HEK293 (cell line): ENCODE measurements around the gene PPFIA1.
"Not testable (repeated sequence)": the region's sequence is repeated elsewhere in the genome, so short reads cannot be mapped to it uniquely, and the experiment has no call there.

Experiments used
- CTCF ChIP-seq: fragments of 450-650 bp; formaldehyde crosslinking; IDR thresholded peaks from 2 replicates; pipeline ENCODE4 v1.5.1; 2016; ENCODE audit warnings: missing biosample characterization, missing genetic modification characterization
- PRDM10 ChIP-seq: fragments of 450-650 bp; formaldehyde crosslinking; IDR thresholded peaks from 2 replicates; pipeline ENCODE4 v1.5.1; 2016; ENCODE audit warnings: missing biosample characterization, missing genetic modification characterization
- REST ChIP-seq: fragments of 450-650 bp; formaldehyde crosslinking; IDR thresholded peaks from 2 replicates; pipeline ENCODE4 v1.5.1; 2016; ENCODE audit warnings: missing biosample characterization, missing genetic modification characterization
- SALL2 ChIP-seq: fragments of 450-650 bp; formaldehyde crosslinking; IDR thresholded peaks from 2 replicates; pipeline ENCODE4 v1.5.0; 2017; ENCODE audit warnings: missing biosample characterization, mild to moderate bottlenecking, missing genetic modification characterization, borderline replicate concordance
- SCRT2 ChIP-seq: fragments of 450-650 bp; formaldehyde crosslinking; IDR thresholded peaks from 2 replicates; pipeline ENCODE4 v1.5.1; 2016; ENCODE audit warnings: missing biosample characterization, missing genetic modification characterization
- SP2 ChIP-seq: fragments of 450-650 bp; formaldehyde crosslinking; IDR thresholded peaks from 2 replicates; pipeline ENCODE4 v1.5.1; 2016; ENCODE audit warnings: missing biosample characterization, missing genetic modification characterization
- ZBTB26 ChIP-seq: fragments of 450-650 bp; formaldehyde crosslinking; optimal IDR thresholded peaks from 2 replicates; pipeline ENCODE3; 2016; ENCODE audit warnings: missing biosample characterization, mild to moderate bottlenecking, missing genetic modification characterization
- ZNF157 ChIP-seq: fragments of 450-650 bp; formaldehyde crosslinking; IDR thresholded peaks from 2 replicates; pipeline ENCODE4 v1.5.1; 2016; ENCODE audit warnings: missing biosample characterization, missing genetic modification characterization
- ZNF24 ChIP-seq: fragments of 450-650 bp; formaldehyde crosslinking; IDR thresholded peaks from 2 replicates; pipeline ENCODE4 v1.5.1; 2016; ENCODE audit warnings: missing biosample characterization, missing genetic modification characterization
- ZNF544 ChIP-seq: fragments of 450-650 bp; formaldehyde crosslinking; IDR thresholded peaks from 2 replicates; pipeline ENCODE4 v1.5.0; 2017; ENCODE audit warnings: missing biosample characterization, missing genetic modification characterization
- ZNF560 ChIP-seq: fragments of 450-650 bp; formaldehyde crosslinking; IDR thresholded peaks from 2 replicates; pipeline ENCODE4 v1.5.1; 2017; ENCODE audit warnings: missing biosample characterization, missing genetic modification characterization, borderline replicate concordance
- ZNF777 ChIP-seq: fragments of 450-650 bp; formaldehyde crosslinking; IDR thresholded peaks from 2 replicates; pipeline ENCODE4 v1.5.1; 2017; ENCODE audit warnings: missing biosample characterization, missing genetic modification characterization, borderline replicate concordance

GRCh38 chr11:70390882-70391281 lies 120.4 kb downstream of the PPFIA1 start:
- not testable (repeated sequence) for TF ChIP-seq CTCF (tag by site-specific recombination); ZNF24 (tag by site-specific recombination); ZNF560 (tag by site-specific recombination); SALL2; REST (tag by site-specific recombination); ZNF777 (tag by site-specific recombination); ZBTB26; SP2 (tag by site-specific recombination); PRDM10 (tag by site-specific recombination); ZNF544; SCRT2 (tag by site-specific recombination); ZNF157
